Activated CD4-positive, alpha-beta T cell treated with anti-CD3 and anti-CD28 coated beads for 48 hours (primary cell): Measurements from ENCODE around the gene KIF6.

ENCODE experiments used
- DNase-seq: peaks from one replicate; pipeline ENCODE4 v3.0.0-alpha.2; 2020

KIF6 gene

DNA sequence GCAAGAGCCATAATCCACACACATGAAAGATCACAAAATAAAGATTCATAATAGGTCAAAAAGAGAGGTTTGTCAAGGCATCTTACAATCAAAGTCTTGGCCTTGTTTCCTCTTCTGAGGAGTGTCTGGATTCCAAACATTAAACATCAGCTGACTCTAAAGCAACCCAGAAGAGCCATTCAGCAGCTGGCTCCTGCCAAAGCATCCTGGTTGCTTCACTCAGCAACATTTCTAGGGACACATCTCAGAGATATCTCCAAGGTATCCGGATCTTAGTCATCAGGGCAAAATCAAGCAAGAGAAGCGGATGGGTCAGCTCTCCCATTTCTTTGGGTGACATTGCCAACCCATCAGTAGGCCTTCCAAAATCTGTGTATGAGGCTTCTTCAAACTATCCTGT, 139.6 kb downstream of the KIF6 start:
- no peak for DNase-seq

DNA sequence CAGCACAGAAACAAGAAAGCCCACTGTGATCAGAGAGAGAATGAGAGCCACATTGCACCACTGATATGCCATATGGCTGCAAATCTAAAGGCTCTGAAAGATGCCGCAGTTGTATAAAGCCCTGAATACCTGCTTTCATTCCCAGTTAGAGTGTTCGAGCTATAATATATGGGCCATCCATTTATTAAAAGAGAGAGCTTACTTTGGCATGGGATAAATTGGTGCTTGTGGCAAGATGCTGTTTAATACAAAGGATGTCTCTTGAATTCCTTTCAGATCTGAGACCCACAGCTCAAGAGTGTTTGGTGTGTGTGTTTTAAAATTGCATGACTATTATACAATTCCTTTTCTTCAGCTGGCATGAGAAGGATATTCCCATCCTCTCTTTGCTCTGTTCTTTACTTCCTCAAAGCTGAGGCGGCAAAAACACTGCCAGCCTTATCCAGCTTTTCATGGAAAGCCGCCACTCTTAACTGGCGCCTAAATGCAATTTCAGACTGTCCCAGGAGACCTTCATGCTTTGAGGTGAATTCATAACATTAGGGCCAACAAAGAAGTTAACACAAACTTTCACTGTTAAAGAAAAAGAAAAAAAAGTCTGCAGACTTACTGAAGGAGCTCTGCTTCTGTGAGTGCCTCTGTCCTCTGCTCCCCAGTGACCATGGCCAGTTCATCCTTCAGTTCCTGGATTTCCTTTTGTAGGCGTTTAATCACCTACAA, 147.6 kb downstream of the KIF6 start:
- DNase-seq = no peak

DNA sequence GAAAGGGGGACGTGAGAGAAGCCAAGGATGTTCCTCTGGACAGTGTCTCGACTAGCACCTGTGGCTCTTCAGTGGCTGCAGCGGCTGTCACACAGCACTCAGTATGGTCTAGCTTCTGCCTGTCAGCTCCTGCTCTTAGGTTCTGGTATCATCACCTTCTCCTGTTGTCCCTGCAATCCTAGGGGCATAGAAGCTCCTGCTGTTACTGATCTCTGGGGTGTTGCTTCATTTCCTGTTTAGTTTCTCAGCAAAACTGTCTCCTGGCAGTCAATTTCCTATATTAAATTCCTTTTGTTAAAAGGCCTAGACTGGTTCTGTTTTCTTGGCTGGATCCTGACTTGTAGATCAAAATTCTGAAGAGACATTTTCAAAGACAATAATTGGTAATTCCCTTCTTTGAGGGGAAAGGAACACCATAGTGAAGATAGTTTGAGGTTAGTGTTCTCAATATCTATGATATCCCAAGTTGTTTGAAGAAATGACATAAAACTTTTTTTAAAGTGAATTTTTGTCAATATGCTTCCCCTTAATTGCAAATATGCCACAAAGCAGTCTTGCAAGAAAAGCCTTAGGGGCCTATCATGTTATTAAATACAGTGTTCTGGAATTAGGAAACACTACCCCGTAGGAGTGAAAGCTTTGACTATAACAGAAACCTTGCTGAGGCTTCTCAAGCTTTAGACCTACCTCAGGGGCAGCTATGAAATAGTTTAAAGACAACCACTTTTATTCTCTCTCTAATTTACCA, 148.5 kb downstream of the KIF6 start:
- no peak for DNase-seq

DNA sequence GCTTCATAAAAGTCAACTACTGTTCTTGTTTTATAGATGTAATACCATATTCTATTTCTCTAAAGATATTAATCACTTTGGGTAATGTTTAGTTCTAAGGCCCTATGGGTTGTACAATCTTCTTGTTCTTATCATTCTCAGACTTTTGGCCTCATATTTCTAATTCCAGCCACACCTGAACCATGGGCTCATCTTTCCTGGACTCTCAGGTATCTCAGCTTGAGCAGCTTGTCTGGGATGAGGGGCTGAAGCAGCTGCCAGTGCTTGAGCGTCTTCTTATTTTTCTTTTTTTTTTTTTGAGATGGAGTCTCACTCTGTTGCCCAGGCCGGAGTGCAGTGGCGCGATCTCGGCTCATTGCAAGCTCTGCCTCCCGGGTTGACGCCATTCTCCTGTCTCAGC, 150.2 kb downstream of the KIF6 start:
- no peak for DNase-seq

DNA sequence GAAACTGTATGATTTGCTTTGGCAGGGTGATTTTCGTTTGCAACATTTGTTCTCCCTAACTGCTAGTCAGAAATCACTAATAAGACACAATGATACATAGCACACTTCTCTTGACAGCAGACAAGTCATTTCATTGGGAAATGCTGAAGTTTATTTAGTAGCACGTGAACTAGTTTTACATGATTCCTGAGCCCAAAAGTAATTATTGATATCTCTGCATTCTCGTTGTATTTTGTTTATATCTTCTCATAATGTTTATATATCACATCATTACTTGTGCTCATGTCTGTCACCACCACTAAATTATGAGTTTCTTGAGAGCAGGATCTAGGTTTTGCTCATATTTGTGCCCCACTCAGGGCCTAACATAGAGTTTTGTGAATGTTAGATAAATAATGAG, 151.7 kb downstream of the KIF6 start:
- no peak for DNase-seq

DNA sequence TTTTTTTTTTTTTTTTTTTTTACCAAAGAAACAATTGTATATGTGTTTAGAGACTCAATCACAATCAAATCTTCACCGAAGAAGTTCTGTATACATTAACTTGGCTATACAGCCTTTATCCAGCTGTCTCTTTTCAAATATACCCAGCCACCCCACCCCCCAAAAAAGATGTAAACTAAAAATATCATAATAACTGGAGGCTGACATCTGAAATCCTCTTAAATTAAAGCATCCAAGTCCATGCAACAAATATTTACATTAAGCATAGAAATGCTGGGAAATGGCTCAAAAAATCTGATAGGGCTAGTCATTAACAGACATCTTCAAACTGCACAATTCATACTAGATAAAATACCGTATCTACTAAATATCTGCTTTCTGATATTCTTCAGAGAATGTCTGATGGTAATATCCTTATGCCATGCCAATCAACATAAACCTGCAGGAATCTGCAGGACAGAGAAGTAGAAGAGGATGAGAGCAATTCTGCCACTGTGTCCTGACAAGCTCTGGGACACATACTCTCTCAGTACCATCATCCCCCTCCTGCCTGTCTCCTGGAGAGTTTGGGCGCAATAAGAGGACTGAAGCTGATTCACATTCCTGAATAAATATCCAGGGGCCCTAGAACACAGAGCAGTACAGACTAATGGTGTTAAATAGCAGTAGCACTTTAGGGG, 152.4 kb downstream of the KIF6 start:
- no peak for DNase-seq

DNA sequence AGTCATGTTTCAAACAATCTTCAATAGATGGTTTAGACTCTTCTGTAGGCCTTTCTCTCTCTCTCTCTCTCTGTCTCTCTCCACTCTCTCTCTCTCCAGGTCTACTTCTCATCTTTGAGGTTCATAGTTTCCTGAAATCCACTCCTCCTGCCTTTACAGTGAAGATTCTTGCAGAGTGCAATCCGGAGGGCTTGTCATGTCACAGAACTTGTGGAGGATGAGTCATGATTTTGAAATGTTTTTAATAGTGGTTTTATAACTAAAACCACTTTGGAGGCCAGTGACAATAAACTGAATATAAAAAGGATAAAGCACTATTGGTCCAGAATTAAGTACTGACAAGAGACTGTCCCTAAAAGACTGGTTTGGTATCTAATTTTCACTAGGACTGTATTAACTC, 156.3 kb downstream of the KIF6 start:
- no peak for DNase-seq

DNA sequence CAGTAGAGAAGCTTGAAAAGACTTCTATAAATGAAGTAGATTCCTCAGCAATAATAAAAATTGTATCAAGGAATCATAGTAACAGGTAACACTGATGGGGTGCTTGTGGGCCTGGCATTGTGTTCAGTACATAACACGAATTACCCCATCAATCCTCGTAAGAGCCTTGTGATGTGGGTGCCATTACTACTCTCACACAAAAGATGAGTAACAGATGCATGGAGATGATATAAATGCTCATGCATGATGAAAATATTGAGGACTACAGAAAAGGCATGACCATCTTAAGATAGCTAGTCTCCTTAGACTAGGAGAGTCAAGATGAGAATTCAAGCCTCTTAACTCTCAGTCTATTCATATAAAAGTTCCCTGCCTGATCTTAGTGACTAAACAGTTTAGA, 158.1 kb downstream of the KIF6 start:
- no peak for DNase-seq

DNA sequence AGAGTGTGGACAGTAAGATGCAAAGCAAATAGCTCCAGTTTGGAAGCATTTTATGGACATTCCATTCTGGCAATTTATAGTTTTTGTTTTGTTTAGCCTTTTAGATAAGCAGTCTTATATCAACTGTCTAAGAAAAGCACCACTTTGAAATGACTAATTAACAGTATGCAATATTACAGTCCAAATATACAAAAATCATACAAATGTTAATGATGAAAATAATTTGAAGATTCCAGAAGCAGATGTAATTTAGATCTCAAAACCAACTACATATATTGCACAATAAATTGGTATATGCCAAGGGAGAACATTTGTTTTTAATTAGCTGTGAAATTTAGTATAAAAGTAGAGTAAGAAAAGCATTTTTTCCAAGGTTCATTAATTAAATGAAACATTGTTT, 158.8 kb downstream of the KIF6 start:
- no peak for DNase-seq

DNA sequence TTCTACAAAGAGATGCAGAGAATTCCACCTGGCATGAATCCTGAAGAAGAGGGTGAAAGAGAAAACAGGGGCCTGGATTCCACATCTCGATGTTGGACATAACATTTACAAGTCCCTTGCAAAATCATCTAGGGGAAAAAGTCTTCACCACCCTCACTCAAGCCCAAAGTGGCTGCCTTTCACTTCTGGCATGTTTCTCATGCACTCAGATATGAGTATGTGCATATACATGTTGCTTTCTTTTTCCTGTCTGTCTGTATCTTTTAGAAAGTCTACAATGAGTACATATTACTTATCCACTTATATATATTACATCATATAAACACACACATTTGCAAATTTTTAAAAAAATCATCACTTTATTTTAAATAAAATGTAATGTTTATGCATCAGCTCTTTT, 159.3 kb downstream of the KIF6 start:
- DNase-seq = no peak

DNA sequence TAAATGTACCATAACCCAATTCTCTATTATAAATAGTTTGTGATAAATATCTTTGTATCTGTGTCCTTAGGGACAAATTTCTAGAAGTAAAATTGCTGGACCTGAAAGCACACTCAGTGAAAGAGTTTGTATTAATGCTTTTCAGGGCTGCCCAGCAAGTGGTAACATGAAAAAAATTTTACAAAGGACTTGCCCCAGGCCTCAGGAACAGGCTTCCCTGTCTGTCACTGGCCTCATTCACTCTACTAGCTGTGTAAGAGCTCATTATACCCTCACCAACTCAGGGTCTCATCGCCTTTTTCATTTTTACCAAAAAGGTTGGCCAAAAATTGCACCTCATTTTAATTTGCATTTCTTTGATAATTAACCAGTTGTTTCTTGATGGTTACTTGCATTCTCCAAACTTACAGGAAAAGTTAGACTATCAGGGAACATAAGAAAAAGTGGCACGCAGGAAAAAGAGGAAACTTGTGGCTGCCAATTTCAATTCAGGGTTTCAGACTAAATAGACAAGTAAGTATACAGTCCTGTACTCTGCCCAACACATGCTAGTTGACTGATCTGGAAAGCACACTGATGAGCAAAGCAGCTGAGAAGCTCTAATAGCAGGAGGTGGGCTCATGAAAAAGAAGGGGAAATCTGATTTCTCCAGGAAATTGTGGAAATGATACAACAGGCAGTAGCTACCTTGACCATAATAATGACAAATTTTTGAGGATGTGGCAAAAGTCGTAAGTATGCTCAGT, 161.5 kb downstream of the KIF6 start:
- no peak for DNase-seq

DNA sequence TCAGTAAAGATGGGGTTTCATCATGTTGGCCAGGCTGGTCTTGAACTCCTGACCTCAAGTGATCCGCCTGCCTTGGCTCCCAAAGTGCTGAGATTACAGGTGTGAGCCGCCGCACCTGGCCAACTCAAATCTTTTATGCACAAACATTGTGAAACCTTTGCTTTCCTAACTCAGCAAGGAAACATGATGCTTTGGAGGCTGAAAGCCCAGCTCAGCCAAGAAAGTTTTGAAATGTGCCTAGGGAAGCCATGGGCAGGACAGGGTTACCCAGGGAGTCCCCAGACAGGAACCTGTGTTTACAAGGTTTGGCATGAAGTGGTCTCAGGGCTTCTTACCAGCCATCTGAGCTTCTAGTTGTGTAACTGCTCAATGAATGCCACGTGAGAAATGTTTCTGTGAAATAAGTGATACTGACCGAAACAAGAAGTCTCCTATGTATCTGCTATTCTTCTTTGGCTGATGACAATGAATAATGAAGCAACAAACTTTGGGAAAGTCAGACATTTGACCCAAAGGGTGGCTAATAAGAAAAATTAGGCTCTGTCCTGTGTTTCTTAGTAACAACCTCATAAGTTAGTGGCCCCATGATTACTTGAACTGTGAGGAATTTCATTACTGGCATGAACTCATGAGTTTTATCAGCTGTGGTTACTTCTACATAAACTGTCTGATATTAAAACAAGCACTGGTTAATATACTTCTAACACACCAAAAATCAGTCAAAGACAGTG, 163.5 kb downstream of the KIF6 start:
- no peak for DNase-seq

DNA sequence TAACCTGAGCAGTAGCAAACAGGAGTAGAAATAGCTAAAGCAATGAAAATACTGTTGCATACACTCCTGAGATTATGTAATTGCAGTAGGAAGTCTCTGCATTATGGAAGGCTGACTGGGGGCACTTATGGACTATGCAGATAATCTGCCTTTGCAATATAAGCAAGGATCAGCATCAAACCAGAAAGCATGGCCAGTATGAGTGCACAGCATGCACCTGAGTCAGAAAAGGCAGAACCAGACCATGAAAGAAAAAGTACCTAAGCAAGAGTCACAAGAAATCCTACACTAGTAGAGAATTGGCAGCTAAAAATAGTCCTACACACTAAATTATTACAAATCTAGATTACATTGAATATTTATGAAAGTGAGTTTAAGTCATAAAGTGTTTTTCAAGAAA, 164.3 kb downstream of the KIF6 start:
- no peak for DNase-seq

DNA sequence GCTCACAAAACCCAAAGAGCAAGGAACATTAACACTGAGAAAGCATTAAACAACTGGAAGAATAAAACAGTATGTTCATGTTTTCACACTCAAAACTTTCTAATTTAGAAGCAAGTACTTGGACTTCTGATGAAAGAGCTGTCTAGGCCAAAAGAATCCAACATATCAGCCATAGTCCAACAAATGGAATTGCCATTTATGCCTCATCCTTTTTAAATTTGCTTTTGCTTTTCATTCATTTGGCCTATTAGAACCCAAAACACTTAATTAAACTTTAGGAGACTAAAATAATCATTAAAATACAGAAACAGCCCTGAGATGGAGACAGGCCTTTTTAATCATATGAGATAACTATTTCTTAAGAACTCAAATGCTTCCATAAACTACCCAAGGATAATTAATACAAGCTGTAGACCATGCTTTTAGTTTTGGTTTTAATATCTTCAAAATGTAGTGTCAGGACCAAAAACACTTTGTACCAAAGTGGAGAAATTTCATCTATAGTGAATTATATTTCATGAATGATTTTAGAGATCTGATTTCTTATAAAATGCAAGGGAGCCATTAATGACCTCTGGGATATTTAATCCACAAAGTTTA, 166.5 kb downstream of the KIF6 start:
- no peak for DNase-seq

DNA sequence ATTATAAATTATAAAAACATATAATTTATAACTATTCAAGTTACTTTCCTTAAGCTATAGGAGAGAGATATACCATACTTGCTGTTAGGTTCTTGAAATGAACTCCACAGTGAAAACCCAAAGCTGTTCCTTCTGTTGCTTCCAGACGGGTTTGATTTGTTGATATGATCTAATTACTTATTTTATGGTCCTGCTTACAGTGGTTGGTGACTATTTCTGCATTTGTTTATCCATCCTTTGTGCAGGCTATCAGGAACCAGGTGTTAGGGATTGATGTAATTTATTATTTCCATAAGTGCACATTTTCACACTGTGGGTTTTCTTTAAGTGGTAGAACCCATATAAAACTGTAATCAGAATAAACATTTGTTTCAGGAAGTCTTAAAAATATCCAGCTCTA, 167.1 kb downstream of the KIF6 start:
- no peak for DNase-seq

DNA sequence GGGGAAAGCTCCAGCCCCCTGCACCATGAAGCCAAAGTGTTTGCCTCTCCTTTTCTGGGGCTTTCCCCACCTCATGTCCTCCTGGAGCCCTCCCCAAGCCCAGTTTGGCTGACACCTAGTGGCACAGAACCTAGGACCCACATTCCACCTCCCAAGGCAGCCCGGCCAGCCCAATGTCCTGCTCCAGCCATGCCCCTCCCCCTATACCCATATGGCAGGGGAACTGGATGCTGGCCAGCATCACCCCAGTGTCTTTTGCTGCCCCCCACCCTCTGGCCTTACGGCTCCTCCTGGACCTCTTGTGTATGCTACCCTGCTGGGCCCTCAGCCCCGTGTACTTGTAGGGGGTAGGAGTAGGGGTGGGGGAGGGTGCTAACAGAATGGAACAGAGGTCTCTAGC, 170.1 kb downstream of the KIF6 start:
- DNase-seq = no peak

DNA sequence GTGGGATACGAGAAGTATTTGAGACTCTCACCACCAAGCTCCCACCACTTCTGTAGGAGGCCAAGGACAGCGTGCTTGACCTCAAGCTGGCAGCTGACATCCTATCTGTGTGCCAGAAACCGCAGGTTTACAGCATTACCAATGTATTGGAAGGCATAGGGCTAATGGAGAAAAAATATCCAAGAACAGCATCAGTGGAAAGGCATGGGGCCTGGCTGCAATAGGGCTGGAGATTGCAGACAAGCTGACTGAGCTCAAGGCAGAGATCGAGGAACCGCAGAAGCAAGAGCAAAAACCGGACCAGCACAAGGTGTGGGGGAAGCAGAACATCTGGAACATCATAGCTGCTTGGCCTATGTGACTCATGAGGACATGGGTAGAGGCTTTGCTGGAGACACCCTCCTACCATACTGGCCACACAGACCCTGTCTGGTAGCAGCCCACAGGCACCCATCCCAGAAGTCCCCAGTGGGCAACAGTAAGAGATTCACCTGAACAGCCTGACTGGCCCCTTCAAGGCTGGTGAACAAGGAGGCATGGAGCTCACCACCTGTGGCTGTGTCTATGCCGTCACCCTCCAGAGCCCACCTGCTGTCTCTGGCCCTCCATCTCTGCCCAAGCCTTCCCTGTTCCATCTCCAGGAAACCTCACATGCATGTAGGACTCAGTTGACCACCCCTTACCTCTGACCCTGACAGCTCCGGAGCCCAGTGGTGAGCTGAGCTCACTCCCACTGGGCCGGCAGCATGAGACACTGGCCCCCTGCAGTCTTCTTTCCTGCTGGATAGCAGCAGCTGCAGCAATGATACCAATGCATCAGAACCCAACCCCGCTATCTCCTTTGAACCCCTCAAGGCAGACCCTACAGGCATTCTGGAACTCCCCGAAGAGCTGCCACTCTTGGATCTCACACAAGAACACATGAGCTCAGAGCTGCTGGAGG, 171.1 kb downstream of the KIF6 start:
- DNase-seq = no peak

DNA sequence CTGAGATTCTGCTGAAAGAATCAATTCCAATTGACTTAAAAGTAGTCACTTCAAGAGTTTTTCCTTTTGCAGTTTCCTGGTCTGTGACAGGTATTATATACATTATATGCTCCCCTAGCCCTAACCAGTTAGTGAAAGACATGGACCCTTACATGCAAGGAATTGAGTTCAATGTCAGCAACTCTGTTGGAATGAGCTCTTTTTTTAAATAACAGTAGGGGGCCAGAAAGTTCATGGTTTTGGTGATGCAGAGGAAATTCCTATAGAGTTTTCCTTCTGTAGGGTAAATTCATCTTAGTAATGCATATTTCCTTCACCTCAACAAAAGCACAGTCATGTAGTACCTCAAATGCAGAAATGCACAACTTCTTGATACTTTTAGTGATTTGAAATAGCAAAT, 172.2 kb downstream of the KIF6 start:
- DNase-seq = no peak

DNA sequence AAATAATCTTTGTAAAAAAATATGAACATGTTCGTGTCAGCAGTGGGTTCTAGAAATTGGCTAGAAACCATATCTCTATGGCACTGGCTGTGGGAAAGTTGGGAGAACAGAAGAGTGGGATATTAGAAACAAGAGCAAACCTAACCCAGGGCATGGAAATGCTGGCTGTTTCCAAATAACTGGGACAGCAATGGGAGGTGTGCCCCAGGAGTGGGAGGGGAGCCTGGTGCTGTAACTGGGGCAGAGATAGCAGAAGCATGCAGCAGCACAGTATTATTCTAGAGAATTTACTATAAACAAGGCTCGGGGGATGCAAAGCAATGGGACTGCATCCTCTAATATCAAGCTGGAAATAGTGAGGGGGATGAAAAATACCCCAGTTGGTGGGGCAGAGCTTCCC, 175.0 kb downstream of the KIF6 start:
- no peak for DNase-seq

DNA sequence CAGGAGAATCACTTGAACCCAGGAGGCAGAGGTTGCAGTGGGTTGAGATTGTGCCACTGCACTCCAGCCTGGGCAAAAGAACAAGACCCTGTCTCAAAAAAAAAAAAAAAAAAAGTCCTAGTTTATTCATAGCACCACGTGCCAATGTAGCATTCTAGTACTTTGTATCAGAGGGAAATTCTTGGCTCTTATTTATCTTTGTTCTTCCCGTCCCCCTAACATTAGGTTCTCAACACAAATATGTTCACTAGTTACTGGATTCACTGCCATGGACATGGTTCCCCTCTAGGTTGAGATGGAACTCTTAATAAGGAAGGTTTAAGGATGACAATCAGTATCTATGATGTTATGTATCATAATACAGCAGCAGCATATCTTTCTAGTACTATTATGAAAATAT, 178.5 kb downstream of the KIF6 start:
- DNase-seq = no peak

DNA sequence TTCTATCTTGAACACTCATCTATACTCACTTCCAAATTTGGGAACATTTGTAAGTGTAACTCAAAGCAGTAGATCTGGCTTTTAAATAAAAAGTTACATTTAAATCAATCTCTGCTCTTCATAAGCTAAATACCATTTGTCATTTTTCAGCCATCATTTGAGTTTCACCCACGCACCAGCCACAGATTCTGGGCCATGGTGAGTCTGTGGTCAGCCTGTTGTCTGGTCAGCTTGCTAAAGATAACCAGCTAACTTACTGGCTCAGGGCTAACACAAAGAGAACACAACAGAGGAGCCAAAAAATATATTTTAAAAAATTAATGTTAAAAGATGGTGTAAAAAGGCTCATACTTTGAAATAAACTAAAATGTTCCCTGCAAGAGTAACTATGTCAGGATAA, 181.3 kb downstream of the KIF6 start:
- no peak for DNase-seq
